ENCODE results near the gene GALNT2.
A peak's percentile ranks its signal among the peaks of the same experiment; 100 is the strongest.

GALNT2 gene

DNA sequence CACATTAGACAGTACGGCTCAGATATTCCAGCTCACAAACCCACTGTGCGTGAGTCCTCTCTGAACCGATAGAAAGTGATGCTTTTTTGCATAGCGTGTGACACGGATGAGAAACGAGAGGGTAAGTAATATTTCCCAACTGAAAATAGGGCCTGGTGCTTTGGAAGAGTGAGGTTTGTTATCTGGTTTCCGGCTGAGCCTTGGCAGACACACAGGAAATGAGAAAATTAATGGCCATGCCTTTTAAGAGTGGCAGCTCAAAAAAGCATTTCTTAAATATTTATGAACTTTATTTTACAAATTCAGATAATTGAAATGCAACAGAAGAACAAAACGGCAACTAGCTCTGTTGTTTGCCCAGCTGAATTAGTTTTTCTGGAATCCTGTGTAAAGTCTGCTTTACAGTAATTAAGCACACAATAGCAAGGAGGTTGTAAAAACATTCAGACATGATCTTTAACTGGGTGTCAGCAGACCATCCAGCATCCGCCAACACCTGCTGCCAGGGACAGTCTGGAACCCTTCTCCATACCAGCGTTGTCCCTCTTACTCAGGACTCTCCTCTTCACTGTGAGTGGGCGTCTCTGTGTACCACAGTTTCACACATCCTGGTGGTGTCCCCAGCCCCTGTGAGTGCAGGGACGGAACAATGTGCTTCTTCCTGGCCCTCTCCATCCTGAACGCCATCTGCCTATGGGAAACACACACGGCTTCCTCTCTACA is 203.7 kb downstream of the GALNT2 start:
- peak in 1 of 4 experiments; percentile 17 for DNase-seq (ENCODE audit: low read depth in 4 of 4, low spot score in 1 of 4)

DNA sequence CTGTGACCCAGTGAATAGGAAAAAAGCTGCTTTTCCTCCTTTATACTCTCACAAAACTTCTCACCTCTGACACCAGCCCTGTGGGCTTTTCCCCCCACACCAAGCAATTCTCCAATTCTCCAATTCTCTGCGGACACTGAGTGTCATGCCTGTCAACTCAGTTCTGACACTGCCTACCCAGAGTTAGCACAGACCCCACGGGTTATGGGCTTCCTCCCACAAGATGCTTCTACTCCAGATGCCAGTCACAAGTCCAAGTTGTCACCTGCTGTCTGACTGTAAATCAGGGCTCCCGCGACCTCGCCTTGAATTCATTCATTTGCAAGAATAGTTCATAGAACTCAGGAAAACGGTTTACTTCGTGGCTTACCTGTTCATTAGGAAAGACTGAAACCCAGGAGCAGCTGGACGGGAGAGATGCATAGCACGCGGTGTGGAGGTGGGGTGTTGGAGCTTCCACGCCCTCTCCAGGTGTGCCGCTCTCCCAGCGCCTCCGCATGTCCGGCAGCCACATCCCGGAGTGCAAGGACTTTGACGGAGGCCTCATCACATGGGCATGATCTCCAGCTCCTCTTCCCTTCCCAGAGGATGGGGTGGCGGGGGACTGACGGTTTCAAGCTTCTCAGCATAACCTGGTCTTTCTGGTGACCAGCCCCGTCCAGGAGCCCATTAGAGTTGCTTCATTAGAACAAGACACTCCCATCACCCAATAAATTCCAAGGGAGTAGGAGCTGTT is 204.4 kb downstream of the GALNT2 start:
- no peak for DNase-seq (ENCODE audit: low read depth in 4 of 4, low spot score in 1 of 4)

DNA sequence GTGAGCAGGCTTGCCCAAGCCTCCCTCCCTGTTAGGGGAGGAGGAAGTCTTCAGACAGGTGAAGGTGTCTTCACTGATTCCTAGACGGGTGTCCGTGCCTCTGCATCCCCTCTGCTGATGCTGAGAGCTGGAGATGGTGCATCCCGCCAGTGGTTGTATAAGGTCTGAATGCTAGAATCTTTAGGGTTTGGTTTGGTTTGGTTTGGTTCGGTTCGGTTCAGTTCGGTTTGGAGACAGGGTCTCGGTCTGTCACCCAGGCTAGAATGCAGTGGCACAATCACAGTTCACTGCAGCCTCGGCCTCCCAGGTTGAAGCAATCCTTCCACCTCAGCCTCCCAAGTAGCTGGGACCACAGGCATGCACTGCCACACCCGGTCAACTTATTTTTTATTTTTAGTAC is 205.5 kb downstream of the GALNT2 start:
- no peak for DNase-seq (ENCODE audit: low read depth in 4 of 4, low spot score in 1 of 4)

DNA sequence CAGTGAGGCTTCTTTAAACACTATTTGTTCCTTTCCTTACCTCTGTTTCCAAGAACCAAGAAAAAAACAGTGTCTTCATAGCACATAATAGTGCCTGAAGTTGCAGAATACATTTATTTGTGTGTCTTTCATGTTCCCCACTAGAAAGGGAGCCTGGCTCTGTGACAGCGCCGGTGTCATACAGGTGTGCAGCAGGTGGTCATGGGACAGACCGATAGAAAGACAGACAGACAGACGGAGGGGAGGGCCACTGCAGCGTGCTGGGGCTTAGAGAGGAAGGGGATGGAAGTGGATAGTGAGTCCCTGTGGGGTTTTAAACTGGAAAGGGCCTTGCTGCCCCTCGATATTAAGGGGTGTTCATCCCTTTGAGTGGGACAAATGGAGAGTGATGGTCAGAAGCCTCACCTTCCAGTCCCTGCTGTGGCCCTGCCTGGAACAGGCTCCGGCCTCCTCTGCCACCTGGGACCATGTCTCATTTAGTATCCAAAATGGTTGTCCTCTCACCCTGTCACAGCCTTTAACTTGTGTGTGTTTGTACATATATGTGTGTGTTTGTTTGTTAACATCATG is 206.2 kb downstream of the GALNT2 start:
- no peak for DNase-seq (ENCODE audit: low read depth in 4 of 4, low spot score in 1 of 4)

DNA sequence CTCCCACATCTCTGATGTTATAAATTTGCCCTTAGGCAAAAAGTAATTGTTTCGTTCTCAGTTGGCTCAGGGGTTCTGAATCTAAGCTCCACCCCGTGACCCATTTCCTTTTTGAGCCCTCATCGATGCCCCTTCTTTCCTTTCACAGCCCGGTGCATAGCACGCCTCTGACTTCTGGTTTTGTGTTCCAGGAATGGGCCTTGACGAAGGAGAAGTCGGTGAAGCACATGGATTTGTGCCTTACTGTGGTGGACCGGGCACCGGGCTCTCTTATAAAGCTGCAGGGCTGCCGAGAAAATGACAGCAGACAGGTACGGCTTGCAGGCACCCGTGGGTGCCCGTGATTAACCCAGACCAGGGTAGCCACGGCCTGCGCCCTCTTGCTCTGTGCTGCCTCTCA is 207.2 kb downstream of the GALNT2 start:
- no peak for DNase-seq (ENCODE audit: low read depth in 4 of 4, low spot score in 1 of 4)

DNA sequence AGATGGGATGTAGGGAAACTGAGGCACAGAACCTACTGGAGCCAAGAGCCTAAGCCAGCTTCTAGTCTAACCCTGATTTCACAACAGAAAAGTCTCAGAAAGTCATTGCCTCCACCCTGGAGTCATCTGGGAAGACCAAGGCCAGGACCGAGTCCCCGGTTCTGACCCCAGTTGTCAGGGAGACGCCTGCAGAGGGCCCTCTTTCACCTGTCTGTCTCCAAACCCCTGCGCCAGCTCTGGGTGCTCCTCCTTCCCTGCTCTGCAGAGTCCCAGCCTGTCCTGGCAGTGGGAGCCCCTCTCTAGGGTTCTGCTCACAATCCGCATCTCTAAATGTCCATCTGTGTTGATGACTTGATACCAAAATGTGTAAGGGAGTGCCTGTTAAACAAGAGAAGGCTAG is 209.4 kb downstream of the GALNT2 start:
- DNase-seq (ENCODE audit: low read depth in 4 of 4, low spot score in 1 of 4): no peak

DNA sequence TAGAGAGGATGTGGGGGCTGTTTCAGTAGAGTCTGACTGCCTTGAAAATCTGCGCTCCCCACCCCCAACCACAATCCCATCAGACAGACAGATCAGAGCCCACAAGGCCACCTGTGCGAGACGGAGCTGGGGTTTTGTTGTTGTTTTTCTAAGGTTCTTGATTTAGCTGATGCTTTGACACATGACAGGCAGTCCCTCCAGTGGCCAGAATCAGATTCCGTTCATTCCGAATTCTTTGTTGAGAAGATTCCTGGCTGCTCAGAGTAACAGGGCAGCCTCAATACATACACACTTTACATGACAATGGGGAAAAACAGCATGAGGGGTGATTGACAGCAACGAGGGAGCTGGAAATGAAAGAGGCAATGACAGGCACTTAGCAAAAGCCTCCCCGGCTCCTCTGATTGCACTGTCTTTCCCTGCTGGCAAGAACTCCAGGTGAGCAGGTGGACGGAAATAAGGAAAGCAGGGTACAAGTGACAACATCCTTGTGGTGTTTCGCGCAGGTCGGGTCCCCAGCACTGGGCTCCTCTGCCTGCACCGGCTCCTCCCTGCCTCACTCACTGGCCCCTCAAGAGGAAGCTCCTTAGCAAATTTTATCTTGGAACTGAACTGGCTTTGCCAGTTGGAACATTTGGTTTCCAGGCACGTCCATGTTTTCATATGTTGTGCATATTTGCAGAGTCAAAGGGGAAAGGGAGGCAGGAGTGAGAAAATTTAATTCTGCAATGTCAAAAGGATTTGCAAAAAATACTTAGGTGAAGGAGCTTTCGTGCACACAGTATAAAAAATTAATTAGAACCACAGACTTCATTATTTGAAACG is 210.4 kb downstream of the GALNT2 start:
- DNase-seq (ENCODE audit: low read depth in 4 of 4, low spot score in 1 of 4): no peak

DNA sequence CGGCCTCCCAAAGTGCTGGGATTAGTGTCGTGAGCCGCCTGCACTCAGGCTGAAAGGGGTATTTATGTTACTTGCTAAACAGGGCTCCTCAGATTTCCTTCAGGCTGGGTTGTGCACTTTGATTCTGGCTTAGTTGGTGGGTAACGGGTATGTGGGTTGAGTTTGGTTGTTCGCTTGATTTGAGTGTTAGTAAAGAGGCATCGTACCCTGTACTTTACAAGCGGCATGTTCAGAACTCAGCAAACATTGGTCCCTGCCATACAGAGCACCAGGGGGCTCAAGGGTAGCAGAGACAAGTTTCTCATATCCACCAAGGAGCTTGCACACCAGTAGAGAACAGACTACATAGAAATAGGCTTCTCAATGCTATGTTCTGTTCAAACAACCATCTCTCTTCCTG is 211.3 kb downstream of the GALNT2 start:
- DNase-seq (ENCODE audit: low read depth in 4 of 4, low spot score in 1 of 4): no peak

DNA sequence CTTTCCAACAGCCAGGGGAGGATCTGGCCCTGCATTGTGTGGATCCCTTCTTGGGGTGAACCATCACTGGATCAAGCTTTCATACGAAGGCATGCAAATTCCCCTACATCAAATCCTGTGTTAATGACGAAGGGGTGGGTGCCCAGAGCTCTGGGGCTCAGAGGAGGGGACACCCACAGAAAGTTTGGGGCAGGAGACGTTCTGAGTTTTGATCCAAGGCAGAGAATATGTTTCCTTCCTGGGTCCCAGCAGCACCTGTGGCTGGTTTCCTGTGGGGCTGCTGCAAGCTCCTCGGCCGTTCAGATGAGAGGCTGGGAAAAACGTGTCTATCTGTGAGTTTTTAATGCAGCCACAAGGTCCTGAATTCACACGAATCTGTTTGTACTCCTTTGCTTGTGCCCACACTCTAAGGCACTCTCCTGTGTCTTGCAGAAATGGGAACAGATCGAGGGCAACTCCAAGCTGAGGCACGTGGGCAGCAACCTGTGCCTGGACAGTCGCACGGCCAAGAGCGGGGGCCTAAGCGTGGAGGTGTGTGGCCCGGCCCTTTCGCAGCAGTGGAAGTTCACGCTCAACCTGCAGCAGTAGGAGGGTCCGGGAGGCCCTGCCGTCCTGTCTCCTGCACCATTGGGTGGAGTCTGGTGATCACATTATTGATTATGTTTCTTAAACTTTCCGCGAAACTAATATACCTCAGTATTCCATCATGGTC is 212.0 kb downstream of the GALNT2 start:
- no peak for DNase-seq (ENCODE audit: low read depth in 4 of 4, low spot score in 1 of 4)

DNA sequence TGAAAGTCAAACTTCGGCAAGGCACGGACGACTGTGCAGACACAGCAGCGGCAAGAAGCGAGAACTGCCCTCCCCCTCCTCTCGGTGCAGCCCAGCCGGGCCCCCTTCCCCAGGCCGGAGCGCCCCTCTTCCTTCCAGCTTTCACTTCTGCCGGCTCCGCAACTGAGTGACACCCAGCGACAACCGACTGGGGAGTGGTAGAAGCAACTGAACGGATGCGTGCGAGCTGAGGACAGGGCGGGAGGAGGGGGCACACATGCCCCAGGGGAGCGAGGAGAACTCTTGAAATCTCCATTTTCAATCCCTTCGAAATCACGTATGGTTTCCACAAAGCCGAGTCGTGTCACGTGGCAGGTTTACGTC is 212.5 kb downstream of the GALNT2 start:
- DNase-seq (ENCODE audit: low read depth in 4 of 4, low spot score in 1 of 4): no peak

DNA sequence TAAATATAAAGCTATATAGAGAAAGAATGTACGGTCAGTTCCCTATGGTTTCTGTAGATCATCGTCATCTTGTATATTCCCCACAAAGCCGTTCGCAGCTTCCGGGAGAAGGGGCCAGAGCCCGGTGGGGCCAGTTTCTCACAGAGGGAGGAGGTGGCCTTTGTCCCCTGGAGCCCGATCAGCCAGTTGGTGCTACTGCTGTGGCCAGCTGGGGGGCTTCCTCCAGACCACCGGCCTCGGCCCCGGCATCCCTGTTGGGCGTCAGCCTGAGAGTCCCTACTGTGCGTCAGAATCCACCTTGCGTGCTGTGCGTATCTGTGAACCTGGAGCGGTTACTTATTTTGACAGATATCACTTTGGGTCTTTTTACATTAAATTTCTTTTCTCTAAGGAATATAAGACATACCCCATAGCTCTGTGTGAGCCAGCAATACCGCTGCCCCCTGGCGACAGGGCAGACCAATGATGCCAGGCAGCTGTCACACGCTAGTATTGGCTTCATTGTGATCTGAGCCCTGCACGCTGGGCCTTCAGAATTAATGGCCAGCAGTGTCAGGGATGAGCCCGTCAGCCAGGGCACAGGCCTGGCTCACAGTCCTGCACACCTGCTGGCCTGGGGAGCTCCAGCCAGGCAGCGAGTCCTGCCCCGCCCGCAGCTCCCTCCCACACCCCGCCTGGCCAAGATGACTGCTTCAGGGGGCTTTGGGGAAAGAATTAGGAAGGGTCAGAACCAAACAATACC is 213.2 kb downstream of the GALNT2 start:
- no peak for DNase-seq (ENCODE audit: low read depth in 4 of 4, low spot score in 1 of 4)

DNA sequence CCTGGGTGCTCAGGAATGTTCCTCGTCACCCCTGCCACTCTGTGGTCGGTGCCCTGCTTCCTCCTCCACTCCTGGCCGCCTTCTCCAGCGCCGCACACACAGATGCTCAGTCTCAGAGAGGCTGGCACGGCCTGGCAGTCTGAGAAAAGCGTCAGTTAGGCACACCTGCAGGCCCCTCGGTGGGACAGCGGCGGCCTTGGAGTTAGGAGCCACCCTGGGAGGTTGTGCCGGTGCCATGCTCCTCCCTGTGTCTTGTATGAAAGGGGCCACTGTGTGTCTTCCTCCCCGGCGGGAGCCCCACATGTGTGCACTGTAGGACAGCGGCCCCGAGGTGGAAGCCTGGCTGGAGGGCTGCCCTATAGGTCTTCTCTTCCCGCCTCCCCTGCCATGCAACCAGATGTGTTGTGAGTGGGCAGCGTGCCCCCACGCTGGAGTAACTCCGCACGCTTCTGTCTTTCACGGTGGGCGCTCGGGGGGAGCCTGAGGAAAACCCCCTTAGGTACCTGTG is 213.9 kb downstream of the GALNT2 start:
- no peak for DNase-seq (ENCODE audit: low read depth in 4 of 4, low spot score in 1 of 4)

DNA sequence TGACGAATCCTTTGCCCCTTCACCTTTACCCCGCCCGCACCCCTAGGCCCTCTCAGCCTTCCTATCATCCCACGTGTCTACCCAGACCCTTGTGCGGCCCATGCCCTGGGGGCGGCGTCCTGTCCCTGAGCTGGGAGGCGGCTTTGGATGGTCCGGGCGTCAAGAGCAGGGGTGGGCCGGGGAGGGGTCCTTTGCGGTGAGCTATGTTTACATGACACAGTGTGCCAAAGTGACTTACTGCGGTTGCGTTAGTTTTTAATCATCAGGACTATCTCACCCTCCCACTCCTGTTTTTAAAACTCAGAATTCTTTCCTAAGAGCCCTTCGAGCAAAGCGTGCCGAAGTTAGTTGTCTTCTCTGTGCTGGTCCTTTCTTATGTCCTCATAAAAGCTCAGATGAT is 214.5 kb downstream of the GALNT2 start:
- no peak for DNase-seq (ENCODE audit: low read depth in 4 of 4, low spot score in 1 of 4)

DNA sequence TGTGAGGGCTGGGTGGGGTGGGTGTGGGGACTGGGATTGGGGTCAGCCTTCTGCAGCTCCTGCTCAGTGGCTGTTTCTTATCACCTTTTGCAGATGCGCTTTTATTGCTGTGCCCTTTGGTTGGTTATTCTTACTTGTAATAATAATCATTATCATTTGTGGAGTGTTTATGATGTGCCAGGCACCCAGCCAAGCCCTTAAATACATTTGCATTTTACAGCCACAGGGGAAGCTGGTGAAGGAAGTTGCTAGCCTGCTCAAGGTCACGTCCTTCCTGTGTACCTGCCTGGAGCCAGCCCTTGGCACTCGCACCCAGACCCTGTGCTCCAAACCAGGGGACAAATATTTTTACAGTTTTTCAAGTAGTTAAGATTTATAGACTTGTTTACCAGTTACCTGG is 215.1 kb downstream of the GALNT2 start:
- no peak for DNase-seq (ENCODE audit: low read depth in 4 of 4, low spot score in 1 of 4)

DNA sequence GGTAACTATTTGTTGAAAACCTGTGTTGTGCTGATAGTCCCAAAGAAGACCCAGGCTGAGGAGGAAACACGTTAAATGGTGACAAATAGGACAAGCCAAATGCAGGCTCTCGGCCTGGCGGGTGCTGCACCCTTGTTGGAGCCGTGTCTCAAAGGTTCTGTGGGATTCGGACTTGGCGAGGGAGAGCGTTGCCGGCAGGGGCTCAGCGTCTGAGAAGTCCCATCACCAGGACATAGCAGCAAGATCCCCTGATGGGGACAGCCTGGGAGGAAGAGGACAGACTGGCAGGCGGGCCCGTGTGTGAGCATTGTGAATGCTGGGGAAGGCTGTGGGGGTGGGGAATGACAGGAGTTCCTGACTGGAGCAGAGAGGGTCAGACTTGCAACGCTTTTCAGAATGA is 216.6 kb downstream of the GALNT2 start:
- no peak for DNase-seq (ENCODE audit: low read depth in 4 of 4, low spot score in 1 of 4)

DNA sequence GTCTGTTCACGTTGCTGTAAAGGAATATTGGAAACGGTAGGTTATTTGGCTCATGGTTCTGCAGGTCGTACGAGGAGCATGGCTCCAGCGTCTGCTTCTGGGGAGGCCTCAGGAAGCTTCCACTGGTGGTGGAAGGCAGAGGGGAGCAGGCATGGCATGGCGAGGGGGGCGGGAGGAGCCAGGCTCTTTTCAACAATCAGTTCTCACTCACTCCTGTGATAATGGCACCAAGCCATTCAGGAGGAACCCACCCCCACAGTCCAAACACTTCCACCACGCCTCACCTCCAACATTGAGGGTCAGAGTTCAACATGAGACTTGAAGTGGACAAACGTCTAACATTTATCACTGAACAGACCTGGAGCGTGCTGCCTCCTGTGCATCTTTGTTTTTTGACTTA is 217.9 kb downstream of the GALNT2 start:
- DNase-seq (ENCODE audit: low read depth in 4 of 4, low spot score in 1 of 4): no peak

DNA sequence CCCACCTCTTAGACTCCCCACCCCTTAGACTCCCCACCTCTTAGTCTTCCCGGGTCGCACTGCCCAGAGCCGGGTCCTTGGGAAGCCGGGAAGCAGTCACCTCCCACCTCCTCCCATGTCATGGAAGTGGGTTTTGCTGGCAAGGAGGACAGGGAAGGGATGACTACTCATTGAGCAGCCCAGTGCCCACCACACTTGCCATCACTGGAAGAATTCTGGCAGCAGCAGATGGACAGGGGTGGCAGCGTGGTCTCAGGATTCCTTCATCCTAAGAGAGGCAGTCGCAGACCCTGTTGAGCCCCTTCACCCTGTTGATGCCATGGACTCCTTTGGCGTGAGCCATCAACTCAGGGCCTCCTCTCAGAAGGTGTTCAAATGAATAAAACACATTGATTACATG is 218.3 kb downstream of the GALNT2 start:
- DNase-seq (ENCODE audit: low read depth in 4 of 4, low spot score in 1 of 4): no peak

DNA sequence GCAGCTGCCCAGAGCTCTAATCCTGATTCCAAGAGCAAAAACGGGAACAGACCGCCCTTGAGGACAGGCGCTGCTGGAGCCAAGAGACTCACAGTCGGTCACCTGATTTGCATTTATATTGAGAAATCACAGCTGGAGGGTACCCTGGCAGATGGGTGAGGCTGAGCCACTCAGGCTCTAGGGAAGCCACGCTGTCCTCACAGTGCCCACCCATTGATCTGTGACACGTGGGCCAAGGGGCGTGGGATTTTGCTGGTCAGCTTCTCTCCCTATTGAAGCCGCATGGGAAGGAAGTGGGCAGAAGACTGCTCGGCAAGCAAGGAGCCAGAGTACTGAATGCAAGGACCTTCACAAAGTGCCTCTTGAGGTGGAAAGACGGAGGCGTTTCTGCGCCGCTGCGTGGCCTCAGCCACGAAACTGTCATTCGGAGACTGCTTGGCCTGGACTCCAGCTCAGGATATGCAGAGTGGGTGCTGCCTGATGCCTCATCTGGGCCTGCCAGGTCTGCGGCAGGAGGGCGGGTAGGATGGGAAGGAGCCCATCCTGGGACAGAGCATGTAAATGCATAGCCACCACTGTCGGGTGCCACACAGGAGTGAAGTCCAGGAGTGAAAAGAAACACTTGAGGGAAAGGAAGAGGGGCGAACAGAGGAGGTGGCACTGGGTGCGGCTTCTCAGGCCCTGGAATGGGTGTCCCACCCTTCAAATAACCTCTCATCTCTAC is 219.3 kb downstream of the GALNT2 start:
- no peak for DNase-seq (ENCODE audit: low read depth in 4 of 4, low spot score in 1 of 4)

DNA sequence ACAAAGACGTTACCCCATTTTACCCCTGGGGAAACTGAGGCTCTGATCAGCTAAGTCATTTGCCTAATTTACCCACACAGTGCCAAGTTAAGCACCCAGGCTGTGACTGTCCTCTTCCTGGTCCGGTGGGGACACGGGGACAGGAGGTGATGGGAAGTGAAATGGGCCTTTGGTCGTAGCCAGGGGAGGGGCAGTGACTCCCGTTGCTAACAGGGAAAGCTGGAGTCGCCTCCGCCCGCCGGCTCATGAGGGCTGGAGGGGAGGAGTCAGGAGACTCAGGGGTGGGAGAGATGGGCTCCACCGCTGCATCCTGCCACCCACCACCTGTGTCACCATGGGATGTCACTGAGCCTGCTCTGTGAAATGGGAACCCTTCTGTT is 219.8 kb downstream of the GALNT2 start:
- no peak for DNase-seq (ENCODE audit: low read depth in 4 of 4, low spot score in 1 of 4)
